K562 (cell line): Measurements from ENCODE around the gene FSIP2. TPM values are rescaled to one million over a fixed set of nuclear protein-coding genes. Genes with fewer than 3 reads are reported as not detected.

Source experiments
- ATAC-seq: fragments of 200-7000 bp; cut with Tn5 transposase; 3 replicates; pipeline ENCODE4 v1.9.1; 2020; ENCODE audit warnings: moderate library complexity
- BruUV-seq: library from RNA; stranded (reverse); fragments of 400-500 nt; replicated peaks from 2 replicates; lab custom pipeline; 2021; lab: Mats Ljungman, UMichigan
- CTCF ChIA-PET: fragments of 300-600 bp; formaldehyde crosslinking; extraction: SDS; loops from one replicate; lab custom pipeline; 2021; ENCODE audit warnings: low intra/inter-chr PET ratio; lab: Yijun Ruan, JAX
- POLR2A ChIA-PET: fragments of 300-600, 350-650 bp; sonication (Branson Sonifier 250); formaldehyde crosslinking; extraction: SDS; loops from one replicate; lab custom pipeline; 2021; ENCODE audit warnings: antibody characterized with exemption, inconsistent platforms; lab: Yijun Ruan, JAX
- DNase-seq, 4 experiments: peaks; one replicate each; pipeline versions ENCODE4 v3.0.0 to v3.0.0-alpha.2; 2011 to 2018; ENCODE audit warnings: low spot score in 3 of 4, mixed read lengths in 3 of 4; ENCODE audit errors: extremely low read depth in 1 of 4
- FAIRE-seq: peaks from 2 replicates; lab custom pipeline; 2011; peaks lifted over from hg19 to GRCh38; lab: Jason Lieb, UNC
- H2AFZ ChIP-seq: 2 replicates; pipeline ENCODE4 v1.6.0; 2011; ENCODE audit warnings: low read depth, low read length, control low read depth, inconsistent platforms
- H3K27ac ChIP-seq: fragments of 200-600 bp; 3 replicates; pipeline ENCODE4 v1.8.0; 2011; ENCODE audit warnings: low read depth, mild to moderate bottlenecking, control low read depth, inconsistent platforms, low read length, moderate library complexity, mixed read lengths; ENCODE audit errors: extremely low read depth
- H3K27me3 ChIP-seq, 2 experiments: fragments of 300-600 bp in 1 of 2; 2 replicates in 1 of 2; 3 replicates in 1 of 2; pipeline versions ENCODE4 v1.6.0 to v1.8.0; 2011; ENCODE audit warnings: inconsistent platforms in 2 of 2, low read length in 2 of 2, mild to moderate bottlenecking in 1 of 2, mixed read lengths in 1 of 2, moderate library complexity in 1 of 2; ENCODE audit not compliant: control insufficient read depth in 2 of 2, insufficient read depth in 2 of 2
- H3K36me3 ChIP-seq: fragments of 300-600 bp; 3 replicates; pipeline ENCODE4 v1.8.0; 2011; ENCODE audit warnings: mild to moderate bottlenecking, low read length, inconsistent platforms; ENCODE audit not compliant: control insufficient read depth, insufficient read depth
- H3K4me1 ChIP-seq, 2 experiments: fragments of 200-600 bp in 1 of 2; replicated peaks in 1 of 2; 2 replicates in 1 of 2; 3 replicates in 1 of 2; pipeline versions ENCODE4 v1.5.1 to v1.8.0; 2011; ENCODE audit warnings: inconsistent platforms in 2 of 2, low read length in 2 of 2, mild to moderate bottlenecking in 1 of 2, mixed read lengths in 1 of 2, moderate library complexity in 1 of 2; ENCODE audit not compliant: control insufficient read depth in 2 of 2, insufficient read depth in 2 of 2
- H3K4me2 ChIP-seq: 2 replicates; pipeline ENCODE4 v1.6.1; 2011; ENCODE audit warnings: low read length, control low read depth, inconsistent platforms, mixed read lengths; ENCODE audit not compliant: insufficient read depth
- H3K4me3 ChIP-seq: fragments of 200-600 bp; sonication (generic), shearing (Covaris generic); 2 replicates; pipeline ENCODE4 v1.5.1; 2016; ENCODE audit warnings: control low read depth, inconsistent platforms
- H3K79me2 ChIP-seq: fragments of 200-600 bp; 3 replicates; pipeline ENCODE4 v1.8.0; 2011; ENCODE audit warnings: low read length, inconsistent platforms; ENCODE audit not compliant: control insufficient read depth, insufficient read depth
- H3K9ac ChIP-seq, 2 experiments: 2 replicates each; pipeline versions ENCODE4 v1.6.0 to v1.6.1; 2011; ENCODE audit warnings: low read depth in 2 of 2, low read length in 2 of 2, control low read depth in 1 of 2, inconsistent platforms in 1 of 2, mild to moderate bottlenecking in 1 of 2, mixed read lengths in 1 of 2; ENCODE audit not compliant: insufficient read depth in 1 of 2
- H3K9me1 ChIP-seq: one replicate; pipeline ENCODE4 v1.6.0; 2011; ENCODE audit warnings: inconsistent platforms, mild to moderate bottlenecking, low read length, moderate library complexity; ENCODE audit not compliant: control insufficient read depth, insufficient read depth
- H3K9me3 ChIP-seq: replicated peaks from 2 replicates; pipeline ENCODE4 v1.5.1; 2011; ENCODE audit warnings: low read depth, low read length, inconsistent platforms; ENCODE audit not compliant: control insufficient read depth, insufficient read depth
- H4K20me1 ChIP-seq: replicated peaks from 2 replicates; pipeline ENCODE4 v1.6.1; 2011; ENCODE audit warnings: low read length, inconsistent platforms, mixed read lengths; ENCODE audit not compliant: control insufficient read depth, insufficient read depth
- NELFE ChIP-seq: IDR thresholded peaks from 2 replicates; pipeline ENCODE4 v1.6.1; 2011; ENCODE audit warnings: mild to moderate bottlenecking; ENCODE audit not compliant: insufficient read depth, insufficient read length
- RFX1 ChIP-seq: fragments of 450-650 bp; IDR thresholded peaks from 2 replicates; pipeline ENCODE4 v1.6.1; 2016; ENCODE audit warnings: mild to moderate bottlenecking, moderate library complexity
- WGBS: fragments of 100-300 bp; shearing (Covaris generic); methylation state at CpG from one replicate; pipeline ENCODE4 v1.1.6; 2016; ENCODE audit warnings: low coverage, mixed read lengths; ENCODE audit not compliant: insufficient coverage; ENCODE audit errors: missing lambda C conversion rate; 5-methylcytosine and 5-hydroxymethylcytosine counted together
- in situ Hi-C: fragments of 300-500 bp; cut with MboI; formaldehyde crosslinking; loops from 4 replicates; pipeline ENCODE4 v1.15.0; 2018; ENCODE audit warnings: inconsistent platforms, mixed read lengths
- intact Hi-C: fragments of 100-400 bp; cut with micrococcal nuclease; formaldehyde crosslinking; loops from 2 replicates; pipeline ENCODE4 v1.14.2; 2022
- polyA plus RNA-seq, 8 experiments: library from polyadenylated mRNA; depleted of rRNA in 4 of 8; stranded (reverse) in 5 of 8; unstranded in 3 of 8; fragments of >200 nt; fragmentation: Nextera tagmentation in 2 of 8; fragmentation: Illumina TruSeq in 1 of 8; extraction: Ambion mirVana in 2 of 8; extraction: Trizol in 1 of 8; gene quantifications; 2 replicates each; pipeline versions ENCODE4 v1.2.1 to v1.2.3, GENCODE V29; 2011 to 2014; ENCODE audit warnings: inconsistent platforms in 1 of 8, missing spikeins in 1 of 8
- total RNA-seq, 7 experiments: library from RNA; depleted of rRNA in 6 of 7; stranded (reverse); fragments of >200 nt in 6 of 7; fragmentation: Illumina TruSeq in 2 of 7; extraction: Trizol in 2 of 7; gene quantifications; 2 replicates each; pipeline versions ENCODE4 v1.2.1 to v1.2.3, GENCODE V29; 2011 to 2021; ENCODE audit warnings: low replicate concordance in 1 of 7
- TF ChIP-seq, protein P1 (sequence below): fragments of 150-350 bp; conservative IDR thresholded peaks from 2 replicates; pipeline ENCODE4 v1.6.1; 2014; ENCODE audit warnings: low read length

The FSIP2 gene
- total and polyA plus RNA-seq, 9 of the 15 experiments (the other 6 are each of a cell fraction or from before 2014, with no cell fraction given) = 0.01 to 0.04 TPM; not detected in 7

DNA sequence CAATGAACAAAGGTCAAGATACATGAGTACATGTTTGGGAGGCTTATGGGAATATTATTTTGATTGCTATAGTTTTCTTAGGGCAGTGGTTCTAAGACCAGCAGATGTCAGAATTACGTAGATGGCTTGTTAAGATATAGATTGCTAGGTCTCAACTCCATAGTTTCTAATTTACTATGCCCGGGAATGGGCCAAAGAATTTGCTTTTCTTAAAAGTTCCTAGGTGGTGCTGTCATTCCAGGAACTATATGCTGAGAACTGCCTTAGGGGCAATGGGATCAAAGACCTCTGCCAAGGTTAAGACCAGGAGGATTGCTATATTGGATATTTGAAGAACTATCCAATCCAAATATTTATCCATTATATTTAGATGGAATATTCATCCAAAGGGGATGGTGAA, 141.8 kb downstream of the FSIP2 start:
- ATAC-seq = no peak
- Histone ChIP-seq H3K9ac (no peak overlapping the region), H3K4me3 (no peak overlapping the region), H3K4me1 (no peaks in the 10 kb centered on the region), H3K27me3 (no peaks in the 10 kb centered on the region), H3K9me1 (no peaks in the 10 kb centered on the region), H3K27ac (no peak overlapping the region), H3K4me2 (no peak overlapping the region), H3K79me2 (no peaks in the 10 kb centered on the region), H3K9me3 (no peaks in the 10 kb centered on the region; the same call in 1 of the 2 replicates), H2AFZ (no peak overlapping the region), H3K36me3 (no peaks in the 10 kb centered on the region), H4K20me1 (no peaks in the 10 kb centered on the region)
- WGBS = 2% methylated on average over 2 of the region's 2 CpGs
- ChIA-PET CTCF (no interaction called here), POLR2A (no interaction called here)
- no peak for FAIRE-seq
- no peak for DNase-seq
- TF ChIP-seq NELFE = no peak
- TF ChIP-seq, protein P1, sequence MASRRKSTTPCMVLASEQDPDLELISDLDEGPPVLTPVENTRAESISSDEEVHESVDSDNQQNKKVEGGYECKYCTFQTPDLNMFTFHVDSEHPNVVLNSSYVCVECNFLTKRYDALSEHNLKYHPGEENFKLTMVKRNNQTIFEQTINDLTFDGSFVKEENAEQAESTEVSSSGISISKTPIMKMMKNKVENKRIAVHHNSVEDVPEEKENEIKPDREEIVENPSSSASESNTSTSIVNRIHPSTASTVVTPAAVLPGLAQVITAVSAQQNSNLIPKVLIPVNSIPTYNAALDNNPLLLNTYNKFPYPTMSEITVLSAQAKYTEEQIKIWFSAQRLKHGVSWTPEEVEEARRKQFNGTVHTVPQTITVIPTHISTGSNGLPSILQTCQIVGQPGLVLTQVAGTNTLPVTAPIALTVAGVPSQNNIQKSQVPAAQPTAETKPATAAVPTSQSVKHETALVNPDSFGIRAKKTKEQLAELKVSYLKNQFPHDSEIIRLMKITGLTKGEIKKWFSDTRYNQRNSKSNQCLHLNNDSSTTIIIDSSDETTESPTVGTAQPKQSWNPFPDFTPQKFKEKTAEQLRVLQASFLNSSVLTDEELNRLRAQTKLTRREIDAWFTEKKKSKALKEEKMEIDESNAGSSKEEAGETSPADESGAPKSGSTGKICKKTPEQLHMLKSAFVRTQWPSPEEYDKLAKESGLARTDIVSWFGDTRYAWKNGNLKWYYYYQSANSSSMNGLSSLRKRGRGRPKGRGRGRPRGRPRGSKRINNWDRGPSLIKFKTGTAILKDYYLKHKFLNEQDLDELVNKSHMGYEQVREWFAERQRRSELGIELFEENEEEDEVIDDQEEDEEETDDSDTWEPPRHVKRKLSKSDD = no peak
- TF ChIP-seq RFX1 = no peak
- BruUV-seq = no TSS peak
- in situ Hi-C loops = no loop called here
- intact Hi-C loops = no loop called here
